K562 (cell line): ENCODE data around the gene CCT3. TPM values are rescaled to one million over a fixed set of nuclear protein-coding genes. Genes with fewer than 3 reads are reported as not detected.
A peak's percentile ranks its signal among the peaks of the same experiment; 100 is the strongest.

ENCODE experiments used
- CCAR2 ChIP-seq: fragments of 200-400 bp; formaldehyde crosslinking; IDR thresholded peaks from 2 replicates; pipeline ENCODE4 v1.6.1; 2017; ENCODE audit warnings: mild to moderate bottlenecking, low read depth, low read length
- CHD1 ChIP-seq: fragments of 200-600 bp; sonication (generic); IDR thresholded peaks from one replicate; pipeline ENCODE4 v1.6.1; 2012; ENCODE audit warnings: mild to moderate bottlenecking, moderate library complexity, low read length, inconsistent platforms
- CREM ChIP-seq: IDR thresholded peaks from 2 replicates; pipeline ENCODE4 v1.6.1; 2014; ENCODE audit warnings: antibody characterized with exemption, low read depth
- DMBX1 ChIP-seq: fragments of 250-450 bp; sonication (Bioruptor Pico); IDR thresholded peaks from 2 replicates; pipeline ENCODE4 v1.8.0; 2022; ENCODE audit warnings: inconsistent platforms, mild to moderate bottlenecking, moderate library complexity, borderline replicate concordance
- GATAD2A ChIP-seq: fragments of 450-650 bp; IDR thresholded peaks from 2 replicates; pipeline ENCODE4 v1.6.1; 2017
- HDAC2 ChIP-seq: fragments of 450-650 bp; IDR thresholded peaks from 2 replicates; pipeline ENCODE4 v1.6.1; 2016; ENCODE audit warnings: mild to moderate bottlenecking
- HNRNPL ChIP-seq: fragments of 200-400 bp; formaldehyde crosslinking; IDR thresholded peaks from 2 replicates; pipeline ENCODE4 v1.6.1; 2017; ENCODE audit warnings: low read depth, mild to moderate bottlenecking, low read length
- LEF1 ChIP-seq: fragments of 450-650 bp; IDR thresholded peaks from 2 replicates; pipeline ENCODE4 v1.6.1; 2016; ENCODE audit warnings: mild to moderate bottlenecking
- MBD2 ChIP-seq: sonication (generic); IDR thresholded peaks from 2 replicates; pipeline ENCODE4 v1.6.1; 2016; ENCODE audit warnings: low read depth, borderline replicate concordance
- MTF1 ChIP-seq: fragments of 250-450 bp; sonication (Bioruptor Pico); IDR thresholded peaks from 2 replicates; pipeline ENCODE4 v1.9.0; 2021; ENCODE audit warnings: moderate library complexity, mild to moderate bottlenecking, inconsistent platforms, borderline replicate concordance
- NEUROD1 ChIP-seq: fragments of 150-350 bp; IDR thresholded peaks from 2 replicates; pipeline ENCODE4 v1.6.1; 2014; ENCODE audit warnings: borderline replicate concordance, low read length, low read depth; ENCODE audit not compliant: partially characterized antibody
- NFRKB ChIP-seq: fragments of 450-650 bp; IDR thresholded peaks from 2 replicates; pipeline ENCODE4 v1.6.1; 2016; ENCODE audit warnings: low read depth
- OTX1 ChIP-seq: fragments of 450-650 bp; formaldehyde crosslinking; IDR thresholded peaks from 2 replicates; pipeline ENCODE4 v1.4.0; 2022; ENCODE audit warnings: mild to moderate bottlenecking
- RBM17 ChIP-seq: fragments of 200-400 bp; formaldehyde crosslinking; IDR thresholded peaks from 2 replicates; pipeline ENCODE4 v1.6.1; 2017; ENCODE audit warnings: low read depth, mild to moderate bottlenecking, low read length, borderline replicate concordance
- SIX5 ChIP-seq, 2 experiments: IDR thresholded peaks; 2 replicates each; pipeline ENCODE4 v1.6.1; 2011; ENCODE audit warnings: low read length in 2 of 2, borderline replicate concordance in 1 of 2, low read depth in 1 of 2, mild to moderate bottlenecking in 1 of 2, moderate library complexity in 1 of 2; ENCODE audit not compliant: insufficient read depth in 1 of 2
- SMAD1 ChIP-seq: fragments of 150-350 bp; IDR thresholded peaks from 2 replicates; pipeline ENCODE4 v1.6.1; 2014; ENCODE audit warnings: low read length, low read depth; ENCODE audit not compliant: partially characterized antibody
- TAF1 ChIP-seq: IDR thresholded peaks from 2 replicates; pipeline ENCODE4 v1.6.1; 2011; ENCODE audit warnings: mild to moderate bottlenecking, low read length, moderate library complexity; ENCODE audit not compliant: insufficient read depth, control insufficient read depth, severe bottlenecking; ENCODE audit errors: extremely low read depth
- TCF7 ChIP-seq: sonication (generic); IDR thresholded peaks from 2 replicates; pipeline ENCODE4 v1.6.1; 2016; ENCODE audit warnings: antibody characterized with exemption, borderline replicate concordance
- U2AF2 ChIP-seq: fragments of 200-400 bp; formaldehyde crosslinking; optimal IDR thresholded peaks from 2 replicates; pipeline ENCODE3; 2017; ENCODE audit warnings: low read depth, mild to moderate bottlenecking, low read length
- ZBTB7A ChIP-seq: IDR thresholded peaks from 2 replicates; pipeline ENCODE4 v1.6.1; 2011; ENCODE audit warnings: low read depth, mild to moderate bottlenecking, low read length, moderate library complexity, borderline replicate concordance; ENCODE audit not compliant: control insufficient read depth
- ZNF140 ChIP-seq: fragments of 250-450 bp; sonication (Bioruptor Pico); IDR thresholded peaks from 2 replicates; pipeline ENCODE4 v1.8.0; 2021; ENCODE audit warnings: moderate library complexity, mild to moderate bottlenecking, inconsistent platforms
- ZNF507 ChIP-seq: conservative IDR thresholded peaks from 2 replicates; pipeline ENCODE4 v1.6.1; 2017; ENCODE audit warnings: missing genetic modification characterization, missing compliant biosample characterization
- ZNF740 ChIP-seq, 3 experiments: fragments of 200-800 bp in 1 of 3; sonication (Bioruptor generic) in 1 of 3; sonication (generic) in 1 of 3; formaldehyde crosslinking in 1 of 3; IDR thresholded peaks; 2 replicates each; pipeline versions ENCODE4 v1.6.1 to v1.8.0; 2016 to 2022; ENCODE audit warnings: mild to moderate bottlenecking in 2 of 3, missing compliant biosample characterization in 2 of 3, missing genetic modification characterization in 2 of 3, missing genetic modification reagents in 1 of 3
- ZNF75A ChIP-seq: fragments of 450-650 bp; formaldehyde crosslinking; IDR thresholded peaks from 2 replicates; pipeline ENCODE4 v1.4.0; 2020; ENCODE audit warnings: mild to moderate bottlenecking
- polyA plus RNA-seq, 8 experiments: library from polyadenylated mRNA; depleted of rRNA in 4 of 8; stranded (reverse) in 5 of 8; unstranded in 3 of 8; fragments of >200 nt; fragmentation: Nextera tagmentation in 2 of 8; fragmentation: Illumina TruSeq in 1 of 8; extraction: Ambion mirVana in 2 of 8; extraction: Trizol in 1 of 8; gene quantifications; 2 replicates each; pipeline versions ENCODE4 v1.2.1 to v1.2.3, GENCODE V29; 2011 to 2014; ENCODE audit warnings: inconsistent platforms in 1 of 8, missing spikeins in 1 of 8
- total RNA-seq, 7 experiments: library from RNA; depleted of rRNA in 6 of 7; stranded (reverse); fragments of >200 nt in 6 of 7; fragmentation: Illumina TruSeq in 2 of 7; extraction: Trizol in 2 of 7; gene quantifications; 2 replicates each; pipeline versions ENCODE4 v1.2.1 to v1.2.3, GENCODE V29; 2011 to 2021; ENCODE audit warnings: low replicate concordance in 1 of 7
- TF ChIP-seq, protein P1 (sequence below), 2 experiments: fragments of 150-350 bp in 1 of 2; IDR thresholded peaks; 2 replicates each; pipeline ENCODE4 v1.6.1; 2012 to 2016; ENCODE audit warnings: low read depth in 2 of 2, low read length in 2 of 2, mild to moderate bottlenecking in 1 of 2, moderate library complexity in 1 of 2

Gene CCT3
- total and polyA plus RNA-seq, 9 of the 15 experiments (the other 6 are each of a cell fraction or from before 2014, with no cell fraction given): 475 to 1,167 (median 610) TPM

DNA sequence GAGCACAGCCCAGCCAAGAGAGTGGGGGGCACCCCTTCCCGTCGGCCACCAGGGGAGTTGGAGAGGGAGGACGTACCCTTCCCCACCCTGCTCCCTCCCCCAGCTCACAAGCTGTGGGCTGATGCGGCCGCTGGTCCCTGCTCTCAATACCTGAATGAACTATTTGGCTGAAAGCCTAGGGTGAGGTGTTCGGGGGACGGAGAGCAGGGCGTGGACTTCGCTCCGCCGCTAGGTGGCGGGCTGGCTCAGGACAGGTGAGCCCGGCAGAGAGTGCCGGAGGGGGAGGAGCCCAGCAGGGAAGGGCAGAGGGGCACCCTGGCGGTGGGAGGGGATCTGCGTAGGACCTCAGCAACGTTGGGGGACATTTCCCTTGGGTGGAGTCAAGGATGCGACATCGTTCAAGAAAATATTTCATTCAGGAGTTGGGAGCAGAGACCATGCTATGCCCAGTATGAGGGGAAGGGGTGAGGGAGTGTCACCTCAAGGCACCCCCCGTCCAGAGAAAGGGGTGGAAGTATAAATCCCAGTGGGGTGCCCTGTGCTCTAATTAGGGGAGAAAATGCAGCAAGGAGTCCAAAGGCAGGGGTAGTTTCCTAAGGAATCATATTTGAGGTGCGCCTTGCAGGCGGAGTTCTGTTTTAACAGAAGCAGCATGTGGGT lies 18.9 kb upstream of the CCT3 start (continued):
- no peak for TF ChIP-seq CCAR2
- peak; percentile 50 for TF ChIP-seq CREM
- no peak for TF ChIP-seq ZNF507 (tag)
- TF ChIP-seq, protein P1, sequence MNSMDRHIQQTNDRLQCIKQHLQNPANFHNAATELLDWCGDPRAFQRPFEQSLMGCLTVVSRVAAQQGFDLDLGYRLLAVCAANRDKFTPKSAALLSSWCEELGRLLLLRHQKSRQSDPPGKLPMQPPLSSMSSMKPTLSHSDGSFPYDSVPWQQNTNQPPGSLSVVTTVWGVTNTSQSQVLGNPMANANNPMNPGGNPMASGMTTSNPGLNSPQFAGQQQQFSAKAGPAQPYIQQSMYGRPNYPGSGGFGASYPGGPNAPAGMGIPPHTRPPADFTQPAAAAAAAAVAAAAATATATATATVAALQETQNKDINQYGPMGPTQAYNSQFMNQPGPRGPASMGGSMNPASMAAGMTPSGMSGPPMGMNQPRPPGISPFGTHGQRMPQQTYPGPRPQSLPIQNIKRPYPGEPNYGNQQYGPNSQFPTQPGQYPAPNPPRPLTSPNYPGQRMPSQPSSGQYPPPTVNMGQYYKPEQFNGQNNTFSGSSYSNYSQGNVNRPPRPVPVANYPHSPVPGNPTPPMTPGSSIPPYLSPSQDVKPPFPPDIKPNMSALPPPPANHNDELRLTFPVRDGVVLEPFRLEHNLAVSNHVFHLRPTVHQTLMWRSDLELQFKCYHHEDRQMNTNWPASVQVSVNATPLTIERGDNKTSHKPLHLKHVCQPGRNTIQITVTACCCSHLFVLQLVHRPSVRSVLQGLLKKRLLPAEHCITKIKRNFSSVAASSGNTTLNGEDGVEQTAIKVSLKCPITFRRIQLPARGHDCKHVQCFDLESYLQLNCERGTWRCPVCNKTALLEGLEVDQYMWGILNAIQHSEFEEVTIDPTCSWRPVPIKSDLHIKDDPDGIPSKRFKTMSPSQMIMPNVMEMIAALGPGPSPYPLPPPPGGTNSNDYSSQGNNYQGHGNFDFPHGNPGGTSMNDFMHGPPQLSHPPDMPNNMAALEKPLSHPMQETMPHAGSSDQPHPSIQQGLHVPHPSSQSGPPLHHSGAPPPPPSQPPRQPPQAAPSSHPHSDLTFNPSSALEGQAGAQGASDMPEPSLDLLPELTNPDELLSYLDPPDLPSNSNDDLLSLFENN (IDR thresholded peaks at IDR 0.05; ENCODE audit: low read depth in 2 of 2, low read length in 2 of 2): no peak
- no peak for TF ChIP-seq RBM17
- no peak for TF ChIP-seq SIX5 (IDR thresholded peaks at IDR 0.05; ENCODE audit: borderline replicate concordance in 1 of 2, insufficient read depth in 1 of 2, low read depth in 1 of 2, low read length in 2 of 2)
- no peak for TF ChIP-seq HDAC2
- TF ChIP-seq HNRNPL: no peak
- TF ChIP-seq TCF7: no peak
- TF ChIP-seq LEF1: no peak
- TF ChIP-seq GATAD2A: no peak
- no peak for TF ChIP-seq ZNF140
- TF ChIP-seq U2AF2: no peak
- TF ChIP-seq TAF1: no peak
- no peak for TF ChIP-seq SMAD1
- no peak for TF ChIP-seq NEUROD1
- no peak for TF ChIP-seq CHD1
- peak; percentile 67; the same call in 1 of the 2 replicates for TF ChIP-seq ZBTB7A
- TF ChIP-seq ZNF740 (CRISPR knock-in tag; IDR thresholded peaks at IDR 0.05): peak; percentile 47; the same call in 1 of the 2 replicates
- TF ChIP-seq ZNF740 (tag; IDR thresholded peaks at IDR 0.05): no peak
- no peak for TF ChIP-seq MBD2
- no peak for TF ChIP-seq NFRKB
- no peak for TF ChIP-seq OTX1
- no peak for TF ChIP-seq ZNF75A (CRISPR knock-in tag)
- TF ChIP-seq DMBX1 (CRISPR knock-in tag): no peak
- TF ChIP-seq MTF1 (CRISPR knock-in tag): no peak
